ENCODE measurements around the gene HSPA6. TPM values are rescaled to one million over a fixed set of nuclear protein-coding genes. Genes with fewer than 3 reads are reported as not detected.
"Not testable (repeated sequence)": the region's sequence is repeated elsewhere in the genome, so short reads cannot be mapped to it uniquely, and the experiment has no call there.

HSPA6 gene
- total RNA-seq, 4 donors from 2014 or later, result 0.55 to 1.2 (median 0.77) TPM; not detected in 1

DNA sequence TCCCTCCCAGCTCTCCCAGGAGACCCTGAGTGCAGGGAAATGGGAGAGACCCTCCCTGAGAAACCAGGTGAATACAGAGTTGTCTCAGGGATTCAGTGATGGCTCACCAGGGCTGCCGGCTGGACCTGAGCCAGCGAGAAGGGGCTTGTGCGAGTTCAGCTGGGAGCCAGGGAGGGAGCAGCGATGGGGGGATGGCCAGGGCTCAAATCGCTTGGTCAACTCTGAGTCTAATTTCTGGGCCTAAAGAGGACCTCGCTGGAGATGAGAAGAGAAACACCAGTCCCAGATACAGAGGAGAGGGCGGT lies 12.6 kb upstream of the HSPA6 start:
- Histone ChIP-seq H3K4me1 (no peaks in the 10 kb centered on the region), H3K27ac (no peak overlapping the region), H3K36me3 (no peaks in the 10 kb centered on the region), H3K27me3 (no peaks in the 10 kb centered on the region), H3K9me3 (no peaks in the 10 kb centered on the region), H3K4me3 (no peak overlapping the region)
- no peak for TF ChIP-seq POLR2A (IDR thresholded peaks at IDR 0.05)
- TF ChIP-seq, protein P1, sequence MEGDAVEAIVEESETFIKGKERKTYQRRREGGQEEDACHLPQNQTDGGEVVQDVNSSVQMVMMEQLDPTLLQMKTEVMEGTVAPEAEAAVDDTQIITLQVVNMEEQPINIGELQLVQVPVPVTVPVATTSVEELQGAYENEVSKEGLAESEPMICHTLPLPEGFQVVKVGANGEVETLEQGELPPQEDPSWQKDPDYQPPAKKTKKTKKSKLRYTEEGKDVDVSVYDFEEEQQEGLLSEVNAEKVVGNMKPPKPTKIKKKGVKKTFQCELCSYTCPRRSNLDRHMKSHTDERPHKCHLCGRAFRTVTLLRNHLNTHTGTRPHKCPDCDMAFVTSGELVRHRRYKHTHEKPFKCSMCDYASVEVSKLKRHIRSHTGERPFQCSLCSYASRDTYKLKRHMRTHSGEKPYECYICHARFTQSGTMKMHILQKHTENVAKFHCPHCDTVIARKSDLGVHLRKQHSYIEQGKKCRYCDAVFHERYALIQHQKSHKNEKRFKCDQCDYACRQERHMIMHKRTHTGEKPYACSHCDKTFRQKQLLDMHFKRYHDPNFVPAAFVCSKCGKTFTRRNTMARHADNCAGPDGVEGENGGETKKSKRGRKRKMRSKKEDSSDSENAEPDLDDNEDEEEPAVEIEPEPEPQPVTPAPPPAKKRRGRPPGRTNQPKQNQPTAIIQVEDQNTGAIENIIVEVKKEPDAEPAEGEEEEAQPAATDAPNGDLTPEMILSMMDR (IDR thresholded peaks at IDR 0.05), result no peak
- DNase-seq, result no peak
- intact Hi-C loops (cut with DNase I; ENCODE audit: low total_unique reads), result no loop called here

DNA sequence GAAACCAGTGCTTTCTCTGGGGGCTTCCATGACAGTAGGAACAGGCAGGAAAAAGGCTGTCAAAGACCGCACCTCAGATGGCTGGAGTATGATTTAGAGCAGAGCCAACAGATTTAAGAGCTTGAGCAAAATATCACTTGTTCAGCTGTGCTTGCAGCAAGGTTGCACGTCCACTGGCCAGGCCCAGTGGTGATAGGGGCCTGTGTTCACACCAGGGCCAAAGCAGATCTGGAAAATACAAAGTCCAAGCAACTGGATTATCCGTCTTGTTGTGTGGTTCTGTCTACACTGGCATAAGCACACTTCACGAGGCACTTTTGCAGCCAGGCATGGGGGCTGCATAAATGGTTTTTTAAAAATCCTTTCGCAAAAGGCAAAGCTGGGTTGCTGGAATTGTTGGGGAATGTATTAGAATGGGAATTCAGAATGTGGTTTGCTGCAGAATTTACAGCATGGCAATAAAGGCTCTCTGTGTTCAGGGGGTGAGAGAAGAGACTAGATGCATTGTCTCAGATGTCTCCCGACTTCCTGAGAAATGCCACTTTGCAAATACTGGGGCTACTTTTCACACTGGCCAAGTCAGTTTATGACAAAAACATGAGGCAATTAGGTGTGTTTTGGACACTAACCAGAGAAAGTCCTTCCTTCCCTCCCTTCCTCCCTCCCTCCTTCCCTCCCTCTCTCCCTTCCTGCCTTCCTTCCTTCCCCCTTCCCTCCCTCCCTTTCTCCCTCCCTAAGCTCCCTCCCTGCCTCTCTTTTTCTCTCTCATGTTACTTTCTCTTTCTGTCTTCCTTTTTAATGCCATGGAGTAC lies 11.5 kb upstream of the HSPA6 start:
- H3K27ac ChIP-seq, H3K4me3 ChIP-seq: not testable (repeated sequence)

DNA sequence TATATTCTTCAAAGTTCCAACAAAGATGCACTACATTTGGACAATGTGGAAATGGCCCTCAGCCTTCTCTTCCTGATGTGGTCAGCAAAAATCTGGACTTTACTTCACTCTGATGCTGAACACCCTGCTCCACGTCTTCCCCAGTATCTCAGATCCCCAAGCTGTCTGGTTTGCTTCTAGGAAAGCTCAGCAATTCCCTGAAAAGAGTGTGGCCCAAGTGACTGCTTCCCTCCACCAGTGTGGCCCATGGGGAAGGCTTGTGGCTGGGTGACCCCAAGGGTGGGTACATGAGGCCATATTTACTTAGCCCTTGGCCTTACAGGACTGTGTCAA lies 10.9 kb upstream of the HSPA6 start:
- DNase-seq; H3K36me3 ChIP-seq; H3K27me3 ChIP-seq; H3K27ac ChIP-seq; H3K4me3 ChIP-seq; H3K9me3 ChIP-seq; intact Hi-C loops (cut with DNase I; ENCODE audit: low total_unique reads); H3K4me1 ChIP-seq: not testable (repeated sequence)

More for the DNA sequence above, 11.5 kb upstream of the HSPA6 start:
- H3K4me1 ChIP-seq; H3K9me3 ChIP-seq; DNase-seq; intact Hi-C loops (cut with DNase I; ENCODE audit: low total_unique reads); H3K36me3 ChIP-seq; H3K27me3 ChIP-seq: not testable (repeated sequence)

DNA sequence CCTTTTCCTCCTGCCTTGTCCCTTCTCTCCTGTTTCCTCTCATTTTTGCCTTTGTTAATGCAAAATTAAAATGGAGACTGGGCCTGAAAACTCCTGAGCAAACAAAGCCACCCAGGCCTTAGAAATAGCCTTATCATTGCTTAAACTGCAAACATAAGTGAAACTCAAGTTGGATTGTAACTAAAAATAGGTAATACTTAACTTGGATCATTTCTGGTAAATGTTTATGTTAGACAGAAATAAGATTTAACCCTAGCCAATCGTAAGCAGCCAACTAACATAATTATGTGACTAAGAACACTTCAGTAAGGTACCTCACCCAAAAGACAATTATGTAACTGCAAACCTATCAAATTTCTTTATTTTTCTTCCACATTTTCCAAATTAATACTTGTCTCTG lies 10.4 kb upstream of the HSPA6 start:
- H3K27ac ChIP-seq; DNase-seq; intact Hi-C loops (cut with DNase I; ENCODE audit: low total_unique reads): not testable (repeated sequence)

DNA sequence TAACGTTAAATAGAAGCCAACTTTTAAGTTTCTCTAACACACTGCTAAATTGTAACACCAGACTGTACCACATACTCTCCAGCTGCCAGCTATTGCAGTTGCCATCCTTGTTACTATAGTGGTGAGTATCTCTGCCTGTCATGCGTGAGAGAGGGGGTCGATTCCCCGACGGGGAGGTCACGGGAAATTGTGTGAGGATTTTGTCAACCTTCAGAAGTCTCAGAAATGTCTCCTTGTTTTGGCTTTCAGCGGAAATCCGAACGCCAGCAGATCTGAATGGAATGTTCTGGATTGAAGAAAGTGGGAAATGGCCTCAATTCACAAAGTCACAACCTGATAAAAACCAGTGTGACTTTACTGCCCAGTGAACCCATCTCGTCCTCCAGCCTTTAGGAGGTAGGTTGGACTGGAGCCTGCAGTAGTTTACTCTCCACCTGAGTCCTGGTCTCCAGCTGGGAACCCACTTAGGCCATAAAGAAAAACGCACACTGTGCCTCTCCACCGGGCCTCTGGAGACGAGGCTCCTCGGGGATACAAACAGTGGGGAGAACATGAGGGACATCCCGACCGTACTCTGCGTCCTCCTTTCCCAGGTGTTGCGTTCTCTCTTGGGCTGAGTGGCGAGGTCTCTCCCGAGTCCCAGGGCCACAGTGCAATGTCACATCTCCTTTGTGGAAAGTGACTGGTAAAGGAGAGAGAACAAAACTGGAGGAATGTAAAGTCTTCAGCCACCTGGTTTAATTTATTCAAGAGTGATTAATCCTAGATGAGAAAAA lies 1.1 kb upstream of the HSPA6 start:
- H3K27ac ChIP-seq; H3K4me3 ChIP-seq; H3K27me3 ChIP-seq; H3K36me3 ChIP-seq; intact Hi-C loops (cut with DNase I; ENCODE audit: low total_unique reads); H3K9me3 ChIP-seq; H3K4me1 ChIP-seq; DNase-seq: not testable (repeated sequence)

More for the DNA sequence above, 10.4 kb upstream of the HSPA6 start:
- not testable (repeated sequence) for H3K9me3 ChIP-seq, H3K36me3 ChIP-seq, H3K4me1 ChIP-seq, H3K27me3 ChIP-seq, H3K4me3 ChIP-seq

DNA sequence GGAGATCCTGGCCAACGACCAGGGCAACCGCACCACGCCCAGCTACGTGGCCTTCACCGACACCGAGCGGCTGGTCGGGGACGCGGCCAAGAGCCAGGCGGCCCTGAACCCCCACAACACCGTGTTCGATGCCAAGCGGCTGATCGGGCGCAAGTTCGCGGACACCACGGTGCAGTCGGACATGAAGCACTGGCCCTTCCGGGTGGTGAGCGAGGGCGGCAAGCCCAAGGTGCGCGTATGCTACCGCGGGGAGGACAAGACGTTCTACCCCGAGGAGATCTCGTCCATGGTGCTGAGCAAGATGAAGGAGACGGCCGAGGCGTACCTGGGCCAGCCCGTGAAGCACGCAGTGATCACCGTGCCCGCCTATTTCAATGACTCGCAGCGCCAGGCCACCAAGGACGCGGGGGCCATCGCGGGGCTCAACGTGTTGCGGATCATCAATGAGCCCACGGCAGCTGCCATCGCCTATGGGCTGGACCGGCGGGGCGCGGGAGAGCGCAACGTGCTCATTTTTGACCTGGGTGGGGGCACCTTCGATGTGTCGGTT lies 477 bp downstream of the HSPA6 start:
- H3K27ac ChIP-seq, result peak overlapping the region; percentile 76 to 91
- DNase-seq; H3K36me3 ChIP-seq; H3K9me3 ChIP-seq; intact Hi-C loops (cut with DNase I; ENCODE audit: low total_unique reads); H3K4me1 ChIP-seq; H3K27me3 ChIP-seq: not testable (repeated sequence)
- peak overlapping the region; percentile 64 to 65 for H3K4me3 ChIP-seq

DNA sequence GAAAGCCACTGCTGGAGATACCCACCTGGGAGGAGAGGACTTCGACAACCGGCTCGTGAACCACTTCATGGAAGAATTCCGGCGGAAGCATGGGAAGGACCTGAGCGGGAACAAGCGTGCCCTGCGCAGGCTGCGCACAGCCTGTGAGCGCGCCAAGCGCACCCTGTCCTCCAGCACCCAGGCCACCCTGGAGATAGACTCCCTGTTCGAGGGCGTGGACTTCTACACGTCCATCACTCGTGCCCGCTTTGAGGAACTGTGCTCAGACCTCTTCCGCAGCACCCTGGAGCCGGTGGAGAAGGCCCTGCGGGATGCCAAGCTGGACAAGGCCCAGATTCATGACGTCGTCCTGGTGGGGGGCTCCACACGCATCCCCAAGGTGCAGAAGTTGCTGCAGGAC lies 981 bp downstream of the HSPA6 start:
- H3K27me3 ChIP-seq; intact Hi-C loops (cut with DNase I; ENCODE audit: low total_unique reads); H3K36me3 ChIP-seq; DNase-seq; H3K4me1 ChIP-seq; H3K9me3 ChIP-seq: not testable (repeated sequence)
- Histone ChIP-seq H3K27ac (peak overlapping the region in 1 of 2 donors; percentile 76), H3K4me3 (peak overlapping the region; percentile 64 to 65)

DNA sequence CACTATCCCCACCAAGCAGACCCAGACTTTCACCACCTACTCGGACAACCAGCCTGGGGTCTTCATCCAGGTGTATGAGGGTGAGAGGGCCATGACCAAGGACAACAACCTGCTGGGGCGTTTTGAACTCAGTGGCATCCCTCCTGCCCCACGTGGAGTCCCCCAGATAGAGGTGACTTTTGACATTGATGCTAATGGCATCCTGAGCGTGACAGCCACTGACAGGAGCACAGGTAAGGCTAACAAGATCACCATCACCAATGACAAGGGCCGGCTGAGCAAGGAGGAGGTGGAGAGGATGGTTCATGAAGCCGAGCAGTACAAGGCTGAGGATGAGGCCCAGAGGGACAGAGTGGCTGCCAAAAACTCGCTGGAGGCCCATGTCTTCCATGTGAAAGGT lies 1.6 kb downstream of the HSPA6 start:
- intact Hi-C loops (cut with DNase I; ENCODE audit: low total_unique reads); DNase-seq: not testable (repeated sequence)

DNA sequence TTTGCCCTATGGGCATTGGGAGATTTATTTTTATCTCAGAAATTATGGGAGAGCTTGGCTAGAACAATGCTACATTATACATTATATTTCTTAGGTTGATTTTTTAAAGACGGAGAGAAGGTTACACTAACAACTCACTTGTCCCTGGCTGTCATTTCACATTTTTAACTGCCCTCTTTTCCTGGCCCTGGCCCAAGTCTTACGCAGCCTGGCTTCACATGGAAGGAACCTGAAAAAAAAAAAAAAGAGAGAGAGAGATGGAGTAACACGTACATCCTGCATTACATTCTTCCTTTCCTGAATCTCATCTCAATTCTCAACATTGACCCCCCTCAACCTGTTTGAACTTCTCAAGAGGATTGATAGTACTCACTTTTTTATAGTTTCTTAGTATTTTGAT lies 4.2 kb downstream of the HSPA6 start:
- H3K9me3 ChIP-seq; H3K27ac ChIP-seq; DNase-seq; H3K4me3 ChIP-seq; H3K4me1 ChIP-seq; intact Hi-C loops (cut with DNase I; ENCODE audit: low total_unique reads); H3K27me3 ChIP-seq; H3K36me3 ChIP-seq: not testable (repeated sequence)

More for the DNA sequence above, 1.6 kb downstream of the HSPA6 start:
- H3K36me3 ChIP-seq, H3K9me3 ChIP-seq, H3K27me3 ChIP-seq, H3K4me3 ChIP-seq, H3K27ac ChIP-seq, H3K4me1 ChIP-seq: not testable (repeated sequence)

DNA sequence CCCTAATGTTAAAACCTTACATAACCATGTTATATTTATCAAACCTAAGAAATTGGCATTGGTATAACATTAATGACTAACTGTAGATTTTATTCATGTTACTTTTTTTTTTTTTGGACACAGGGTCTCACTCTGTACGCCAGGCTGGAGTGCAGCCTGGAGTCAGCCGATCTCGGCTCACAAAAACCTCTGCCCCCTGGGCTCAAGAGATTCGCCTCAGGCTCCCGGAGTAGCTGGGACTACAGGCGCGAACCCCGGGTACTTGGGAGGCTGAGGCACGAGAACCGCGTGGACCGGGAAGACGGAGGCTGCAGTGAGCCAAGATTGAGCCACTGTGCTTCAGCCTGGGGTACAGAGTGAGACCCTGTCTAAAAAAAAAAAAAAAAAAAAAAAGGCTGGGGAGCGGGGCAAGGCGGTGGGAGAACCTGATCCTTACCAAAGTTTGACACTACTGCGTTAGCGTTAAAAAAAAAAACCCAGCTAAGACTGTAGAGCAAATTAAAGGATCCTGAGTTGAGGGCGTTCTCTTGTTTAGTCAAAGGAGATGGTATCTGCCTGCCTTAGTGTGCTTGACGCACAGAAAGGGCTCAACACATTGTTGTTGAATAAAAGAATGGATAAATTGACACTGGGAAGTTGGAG lies 5.2 kb downstream of the HSPA6 start:
- intact Hi-C loops (cut with DNase I; ENCODE audit: low total_unique reads); H3K36me3 ChIP-seq: not testable (repeated sequence)
- peak overlapping the region in 1 of 2 donors; percentile 69 for H3K4me3 ChIP-seq

More for the DNA sequence above, 5.2 kb downstream of the HSPA6 start:
- H3K4me1 ChIP-seq, DNase-seq, H3K9me3 ChIP-seq, H3K27me3 ChIP-seq: not testable (repeated sequence)
- peak overlapping the region; percentile 91 to 97 for H3K27ac ChIP-seq
